Activated CD4-positive, alpha-beta T cell treated with anti-CD3 and anti-CD28 coated beads for 1 hour (primary cell): ENCODE results near the gene TENM3.

Experiments
- DNase-seq: peaks from one replicate; pipeline ENCODE4 v3.0.0-alpha.2; 2020

The TENM3 gene

DNA sequence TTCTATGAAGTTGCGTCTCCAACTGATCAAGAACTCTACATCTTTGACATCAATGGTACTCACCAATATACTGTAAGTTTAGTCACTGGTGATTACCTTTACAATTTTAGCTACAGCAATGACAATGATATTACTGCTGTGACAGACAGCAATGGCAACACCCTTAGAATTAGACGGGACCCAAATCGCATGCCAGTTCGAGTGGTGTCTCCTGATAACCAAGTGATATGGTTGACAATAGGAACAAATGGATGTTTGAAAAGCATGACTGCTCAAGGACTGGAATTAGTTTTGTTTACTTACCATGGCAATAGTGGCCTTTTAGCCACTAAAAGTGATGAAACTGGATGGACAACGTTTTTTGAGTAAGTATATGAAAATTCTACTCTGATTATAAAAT lies 511.7 kb downstream of the TENM3 start:
- no peak for DNase-seq

DNA sequence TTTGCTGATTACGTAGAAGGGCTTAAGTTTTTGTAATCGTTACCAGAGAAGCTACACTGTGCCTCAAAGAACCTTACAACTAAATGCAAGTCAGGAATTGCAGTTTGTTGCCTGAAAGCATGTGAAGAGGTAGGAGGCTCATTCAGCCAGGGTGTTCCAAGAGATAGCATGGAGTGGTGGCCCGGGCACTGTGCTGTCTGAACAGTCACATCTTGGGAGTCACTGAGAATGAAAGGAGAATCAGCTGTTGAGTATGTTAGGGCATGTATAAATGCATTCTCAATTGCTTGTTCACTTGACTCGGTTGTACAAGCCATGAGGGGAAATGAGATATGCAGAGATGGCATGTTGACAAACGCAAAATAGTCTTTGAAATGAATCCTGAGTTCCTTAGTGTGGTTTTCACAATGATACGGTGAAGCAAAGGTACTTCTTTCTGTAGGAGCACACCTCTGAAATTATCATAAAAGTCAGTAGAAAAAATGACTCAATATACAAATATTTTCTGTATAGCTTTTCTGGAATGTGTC lies 513.0 kb downstream of the TENM3 start:
- no peak for DNase-seq

DNA sequence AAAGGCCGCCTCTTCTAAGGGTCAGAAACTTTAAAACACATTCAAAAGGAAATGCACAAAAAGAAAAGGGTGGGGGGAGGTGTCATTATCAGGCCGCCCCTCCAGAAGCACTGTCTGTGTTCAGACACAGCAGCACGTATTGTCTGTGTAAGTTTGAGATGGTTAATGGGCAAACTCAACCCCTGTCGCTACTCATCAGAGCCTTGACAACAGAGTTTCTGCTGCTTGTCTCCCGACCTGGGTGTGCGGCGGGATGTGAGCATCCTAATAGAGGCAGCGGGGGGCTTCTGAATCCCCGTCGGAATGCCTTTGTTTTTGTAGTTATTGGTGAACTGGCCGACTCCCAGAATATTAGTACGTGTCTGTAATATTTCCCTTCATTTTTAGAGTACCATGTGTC lies 515.1 kb downstream of the TENM3 start:
- DNase-seq: no peak

DNA sequence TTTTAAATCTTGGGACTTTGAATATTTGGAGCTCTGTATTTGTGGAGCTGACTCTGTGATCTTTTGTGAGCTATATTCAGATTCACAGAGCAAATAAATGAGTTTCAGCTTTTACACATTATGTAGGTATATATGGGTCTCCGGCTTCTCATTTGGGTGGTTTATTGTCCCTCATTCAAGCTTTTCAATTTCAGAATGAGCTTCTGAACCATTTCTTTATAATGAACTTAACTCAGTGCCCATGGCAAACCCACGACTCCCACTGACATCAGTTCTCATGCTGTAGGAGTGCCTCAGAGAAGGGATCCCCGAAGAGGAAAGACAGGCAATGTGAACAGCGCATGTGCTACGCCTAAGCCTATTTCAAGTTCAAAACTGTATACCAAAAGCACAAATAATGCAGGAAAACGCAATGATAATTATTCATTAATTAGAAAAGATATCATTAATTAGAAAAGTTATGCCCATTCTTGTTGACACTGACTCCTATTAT lies 517.4 kb downstream of the TENM3 start:
- no peak for DNase-seq

DNA sequence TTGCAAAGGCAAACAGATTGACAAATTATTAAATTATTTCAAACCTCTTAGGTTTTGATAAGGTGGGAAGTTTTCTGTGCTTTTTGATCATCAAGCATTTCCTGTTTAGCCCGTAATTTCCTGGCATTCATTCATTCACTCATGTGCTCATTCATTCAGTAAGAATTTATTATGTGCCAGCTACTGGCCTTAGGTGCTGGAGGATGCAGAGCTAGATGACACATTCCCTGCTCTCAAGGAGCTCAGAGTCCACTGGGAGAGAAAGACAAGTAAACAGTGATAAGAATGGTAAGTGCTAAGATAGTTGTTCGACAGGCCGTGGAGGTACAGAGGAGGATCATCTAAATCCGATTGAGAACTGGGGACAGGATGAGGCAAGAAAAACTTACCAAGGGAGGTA lies 520.9 kb downstream of the TENM3 start:
- no peak for DNase-seq

DNA sequence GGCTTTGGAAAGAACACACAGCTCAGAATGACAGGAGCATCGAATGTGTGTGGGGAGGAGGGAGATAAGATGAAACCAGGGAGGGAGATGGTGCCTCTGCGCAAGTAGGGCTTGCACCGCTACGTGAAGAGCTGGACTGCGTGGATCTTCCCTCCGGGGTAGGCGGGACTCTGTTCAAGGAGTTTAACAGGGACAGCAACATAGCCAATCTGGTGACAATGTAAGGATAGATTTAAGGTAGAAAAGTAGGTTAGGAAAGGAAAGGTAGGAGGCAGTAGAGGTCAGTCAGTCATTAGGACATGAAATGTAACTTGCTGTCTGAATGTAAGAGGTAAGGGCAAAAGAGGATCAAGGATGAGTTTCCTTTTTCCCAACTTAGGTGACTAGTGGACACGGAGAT lies 521.4 kb downstream of the TENM3 start:
- DNase-seq: no peak

DNA sequence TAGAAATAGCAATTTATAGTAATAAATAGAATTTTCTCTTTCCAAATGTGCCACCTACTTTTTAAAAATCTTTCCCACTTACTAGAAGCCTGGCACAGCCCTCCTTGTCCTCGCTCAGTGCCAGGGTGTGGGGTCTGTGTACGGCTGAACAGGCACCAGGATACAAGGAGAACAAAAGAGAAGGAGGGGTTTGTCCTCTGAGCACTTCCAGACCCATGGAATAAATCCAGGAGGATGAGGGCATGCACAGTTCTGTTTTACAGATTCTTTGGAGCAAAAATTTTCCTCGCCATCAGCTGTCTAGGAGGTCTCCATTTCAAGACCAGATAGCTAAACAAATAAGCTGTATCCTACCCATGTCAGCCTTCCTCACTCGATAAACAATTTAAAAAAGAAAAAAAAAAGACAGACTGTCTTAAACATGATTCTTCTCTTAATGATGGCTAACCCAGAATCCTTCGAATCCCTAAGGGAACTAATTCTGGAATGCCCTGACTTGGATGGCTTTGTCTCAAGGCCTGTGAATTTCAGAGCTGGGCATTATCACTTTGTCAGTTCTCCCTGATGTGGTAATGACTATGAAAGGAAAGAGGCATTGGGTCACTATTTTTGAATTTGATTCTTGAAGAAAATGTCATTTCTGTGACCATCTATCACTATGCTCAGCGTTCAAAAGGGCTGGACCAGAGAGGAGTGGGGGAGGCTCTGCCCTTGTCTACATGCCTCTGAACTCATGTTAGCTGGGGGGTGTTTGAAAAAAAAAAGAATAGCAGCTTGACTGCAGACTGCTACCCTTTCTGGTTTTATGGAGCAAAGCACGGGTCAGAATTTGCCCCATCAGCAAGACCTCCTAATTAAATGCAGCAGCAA lies 523.0 kb downstream of the TENM3 start:
- DNase-seq: no peak

DNA sequence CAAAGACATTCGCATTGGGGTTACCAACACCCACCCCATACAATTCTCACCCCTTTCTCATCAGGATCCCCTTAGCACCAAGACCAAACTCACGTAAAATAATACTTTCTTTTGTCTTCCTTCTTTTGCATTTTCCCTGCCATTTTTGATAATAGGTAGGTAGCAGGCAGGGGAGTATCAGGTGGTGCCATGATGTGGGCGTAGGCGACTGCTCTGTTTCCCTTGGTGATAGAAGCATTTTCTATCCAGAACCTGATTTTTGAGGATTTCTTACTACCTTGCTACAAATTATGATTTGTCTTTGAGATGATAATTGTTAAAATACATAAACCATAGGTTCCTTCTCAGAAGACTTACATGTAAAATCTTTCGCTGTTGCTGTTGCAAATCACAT lies 523.7 kb downstream of the TENM3 start:
- no peak for DNase-seq

DNA sequence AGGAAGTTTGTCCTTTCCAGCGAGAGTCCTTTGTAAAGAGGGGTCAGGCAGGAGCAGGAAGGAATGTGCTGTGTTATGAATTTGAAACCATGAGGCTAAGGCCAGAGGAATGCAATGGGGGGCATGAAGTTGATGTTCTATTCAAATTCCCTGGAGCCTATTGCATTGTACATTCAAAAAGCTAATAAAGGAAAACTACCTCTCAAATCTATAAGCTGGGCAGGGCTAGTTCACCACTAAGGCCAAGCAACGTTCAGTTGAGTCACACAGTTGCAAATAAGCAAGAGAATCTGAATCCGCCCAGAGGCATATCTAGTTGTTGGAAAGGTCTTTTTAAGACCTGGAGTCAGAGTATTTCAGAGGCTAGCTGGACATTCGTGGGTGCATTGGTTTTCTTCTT lies 525.6 kb downstream of the TENM3 start:
- DNase-seq: no peak

DNA sequence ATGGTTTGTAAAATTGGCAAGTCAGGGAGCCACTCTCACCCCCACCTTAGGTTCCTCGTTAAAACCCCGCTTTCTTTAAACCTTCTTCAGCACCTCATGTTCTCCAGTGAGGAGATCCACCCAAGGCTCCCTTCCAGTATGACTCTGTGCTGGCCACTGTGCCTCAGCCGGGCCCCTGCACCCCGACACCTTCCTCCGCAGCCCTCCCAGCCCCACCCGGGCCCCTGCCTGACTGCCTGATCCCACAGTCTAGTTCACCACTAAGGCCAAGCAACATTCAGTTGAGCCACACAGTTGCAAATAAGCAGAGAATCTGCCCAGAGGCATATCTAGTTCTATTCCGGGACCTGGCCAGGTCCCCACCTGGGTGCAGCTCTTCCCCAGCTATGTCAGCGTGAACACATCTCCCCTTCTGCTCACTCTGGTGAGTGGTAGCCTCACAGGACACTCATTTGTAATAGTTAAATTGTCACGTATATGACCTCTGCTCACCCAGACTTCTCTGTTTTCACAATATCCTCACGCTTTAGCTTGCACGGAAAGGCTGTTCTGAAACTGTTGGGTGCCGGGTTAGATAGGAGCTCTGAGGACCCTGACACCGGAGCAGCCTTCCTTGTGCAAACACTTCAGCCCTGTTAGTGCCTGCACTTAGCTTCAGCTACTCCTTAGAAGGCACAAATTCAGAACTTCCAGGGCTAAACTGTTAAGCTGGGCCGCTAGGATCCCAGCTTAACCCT lies 527.2 kb downstream of the TENM3 start:
- no peak for DNase-seq

DNA sequence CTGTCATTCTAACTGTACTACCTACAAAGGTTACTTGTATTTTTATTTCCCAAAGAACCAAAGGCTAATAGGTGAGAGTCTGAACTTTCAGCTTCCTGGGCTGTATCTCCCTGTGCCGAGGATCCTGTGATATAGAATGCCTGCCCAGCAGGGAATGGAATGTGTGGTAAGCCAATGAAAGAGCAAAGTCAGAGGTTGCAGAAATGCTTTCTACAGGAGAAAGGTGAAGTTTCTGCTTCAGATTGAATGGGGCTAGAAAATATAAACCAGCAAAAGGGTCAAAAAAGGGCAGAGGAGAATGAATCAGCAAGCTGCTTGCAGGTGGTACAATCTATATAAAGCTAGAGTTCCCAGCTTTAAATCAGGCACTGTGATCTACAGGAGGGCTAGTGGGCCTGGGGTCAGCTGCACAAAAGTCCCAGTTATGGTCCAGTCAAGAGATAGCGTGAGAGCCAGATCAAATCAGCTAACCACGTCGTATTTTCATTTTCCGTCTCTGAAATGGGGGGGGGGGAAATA lies 527.9 kb downstream of the TENM3 start:
- DNase-seq: no peak

DNA sequence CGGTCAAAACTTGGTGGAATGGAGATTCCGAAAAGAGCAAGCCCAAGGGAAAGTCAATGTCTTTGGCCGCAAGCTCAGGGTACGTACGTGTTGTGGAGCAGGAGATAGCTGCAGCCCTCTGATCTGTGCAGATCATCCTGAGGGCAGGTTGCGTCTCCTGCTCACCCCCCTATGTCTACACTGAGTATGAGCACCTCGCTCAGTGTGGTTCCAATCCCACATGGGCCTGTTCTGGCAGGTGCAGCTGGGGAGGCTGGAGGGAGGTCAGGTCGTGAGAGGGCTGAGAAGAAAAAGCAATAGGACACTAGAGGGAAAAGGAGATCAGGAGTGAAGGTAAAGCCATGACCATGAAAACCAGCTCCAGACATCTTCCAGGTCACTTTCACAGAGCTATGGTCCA lies 531.9 kb downstream of the TENM3 start:
- DNase-seq: no peak

DNA sequence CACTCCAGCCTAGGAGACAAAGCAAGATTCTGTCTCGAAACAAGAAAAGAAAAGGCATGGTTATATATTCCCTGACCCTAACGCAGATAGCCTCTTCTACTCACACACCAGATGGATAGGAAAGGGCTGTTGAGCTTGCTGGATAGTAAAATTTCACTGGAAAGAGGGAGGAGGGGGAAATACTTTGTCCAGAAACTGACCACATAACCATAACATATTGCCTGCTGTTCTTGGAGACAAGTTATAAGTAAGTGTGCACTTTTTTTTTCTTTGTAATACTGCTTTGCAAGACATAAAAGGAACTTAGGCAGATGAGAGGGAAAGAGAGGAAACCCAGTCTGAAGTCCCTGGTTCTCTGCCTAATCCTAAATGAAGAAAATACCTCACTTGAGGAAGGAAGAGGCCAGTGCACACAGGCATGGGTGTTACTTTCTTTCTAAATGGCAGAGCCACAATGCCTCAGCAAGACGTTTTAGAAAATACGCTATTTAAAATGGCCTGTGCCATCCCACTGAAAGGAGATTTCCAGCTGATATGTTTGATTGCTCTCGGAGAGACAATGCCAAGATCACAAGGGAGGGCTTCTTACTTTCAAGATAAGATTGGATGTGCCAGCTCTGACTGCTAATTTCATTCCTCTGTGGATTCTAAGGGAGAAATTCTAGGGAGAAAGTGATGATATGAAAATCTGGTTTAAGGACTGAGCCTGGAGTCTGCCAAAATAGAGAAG lies 533.3 kb downstream of the TENM3 start:
- DNase-seq: no peak

DNA sequence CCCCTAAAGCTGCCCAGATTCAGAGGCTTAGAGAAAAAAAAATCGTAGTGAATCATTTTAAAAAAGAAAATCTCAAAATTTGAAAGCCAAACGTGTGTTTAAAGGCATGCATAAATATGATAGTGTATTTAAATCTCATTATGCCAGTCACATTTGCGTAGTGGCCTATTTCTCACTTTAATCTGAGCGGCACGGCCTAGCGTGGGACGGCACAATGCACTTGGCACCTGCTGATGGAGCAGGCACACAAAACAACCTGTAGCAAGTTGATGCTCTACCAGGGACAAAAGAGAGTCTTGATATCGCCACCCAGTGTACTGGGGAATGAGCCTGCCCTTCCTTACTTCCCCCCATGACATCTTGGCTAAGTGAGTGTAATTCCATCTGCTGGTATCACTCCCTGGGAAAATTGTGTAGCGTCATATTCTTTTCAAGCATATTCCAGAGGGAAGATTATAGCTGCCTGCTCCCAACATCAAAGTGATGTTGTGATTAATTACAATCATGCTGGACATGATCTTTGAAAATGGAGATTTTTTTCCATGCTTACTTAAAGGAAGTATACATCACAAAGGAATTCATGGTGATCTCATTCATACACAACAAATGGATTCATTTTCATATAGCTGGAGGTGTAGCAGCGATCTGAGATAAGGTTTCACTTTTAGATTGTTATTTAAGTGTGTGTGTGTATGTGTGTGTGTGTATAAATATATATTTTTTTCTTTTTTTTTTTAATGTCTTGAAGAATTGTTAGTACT lies 535.2 kb downstream of the TENM3 start:
- no peak for DNase-seq

DNA sequence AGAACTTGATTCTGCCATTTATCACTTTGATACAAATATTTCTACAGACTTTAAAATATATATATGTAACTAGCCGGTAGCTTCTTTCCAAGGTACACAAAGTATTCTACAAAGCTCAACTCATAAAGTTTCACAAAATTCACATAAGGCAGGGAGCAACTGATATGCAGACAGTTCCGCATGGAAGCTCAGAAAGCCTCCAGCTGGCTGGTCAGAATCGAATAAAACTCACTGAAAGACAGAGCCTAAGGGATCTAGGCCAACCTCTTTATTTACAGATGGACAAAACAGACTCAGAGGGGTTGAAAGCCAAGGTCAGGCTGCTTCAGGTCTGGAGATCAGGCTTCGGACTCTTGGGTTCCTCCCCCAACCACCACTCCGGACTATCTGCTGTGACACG lies 543.8 kb downstream of the TENM3 start:
- DNase-seq: no peak

DNA sequence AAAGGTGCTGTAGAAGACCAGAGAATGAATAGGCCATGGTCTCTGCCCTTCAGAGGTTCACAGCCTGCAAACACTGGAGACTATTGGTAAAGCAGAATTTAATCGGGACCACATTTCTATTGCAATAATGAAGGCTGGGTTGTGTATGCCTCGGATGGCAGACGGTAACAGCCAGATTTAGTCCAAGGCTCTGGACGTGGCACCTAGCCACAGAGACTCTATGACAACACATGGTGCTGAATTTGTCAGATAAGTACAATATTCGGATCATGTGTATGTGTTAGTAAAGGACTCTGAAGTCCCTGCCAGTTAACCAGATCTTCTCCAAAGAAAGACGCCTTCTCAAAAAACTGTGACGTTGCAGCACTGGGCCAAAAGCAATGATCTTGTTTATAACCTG lies 545.0 kb downstream of the TENM3 start:
- DNase-seq: no peak

DNA sequence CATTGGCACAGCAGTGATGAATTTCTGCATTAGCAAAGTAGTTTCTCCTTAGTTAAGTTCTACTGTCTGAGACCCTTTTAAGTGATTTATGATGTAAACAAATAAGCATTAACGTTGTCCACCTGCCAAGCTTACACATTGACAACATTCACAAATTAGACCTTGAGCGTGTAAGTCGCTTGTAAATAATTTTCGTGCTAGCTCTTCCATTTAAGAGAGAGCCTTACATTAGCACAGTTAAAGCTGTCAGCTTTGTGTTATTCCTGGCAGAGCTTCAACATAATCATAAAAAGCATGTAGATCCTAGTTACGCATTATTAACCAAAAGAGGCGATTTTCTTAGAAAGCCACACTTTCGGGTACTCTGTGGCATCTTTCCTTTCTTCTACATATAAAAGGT lies 546.3 kb downstream of the TENM3 start:
- no peak for DNase-seq

DNA sequence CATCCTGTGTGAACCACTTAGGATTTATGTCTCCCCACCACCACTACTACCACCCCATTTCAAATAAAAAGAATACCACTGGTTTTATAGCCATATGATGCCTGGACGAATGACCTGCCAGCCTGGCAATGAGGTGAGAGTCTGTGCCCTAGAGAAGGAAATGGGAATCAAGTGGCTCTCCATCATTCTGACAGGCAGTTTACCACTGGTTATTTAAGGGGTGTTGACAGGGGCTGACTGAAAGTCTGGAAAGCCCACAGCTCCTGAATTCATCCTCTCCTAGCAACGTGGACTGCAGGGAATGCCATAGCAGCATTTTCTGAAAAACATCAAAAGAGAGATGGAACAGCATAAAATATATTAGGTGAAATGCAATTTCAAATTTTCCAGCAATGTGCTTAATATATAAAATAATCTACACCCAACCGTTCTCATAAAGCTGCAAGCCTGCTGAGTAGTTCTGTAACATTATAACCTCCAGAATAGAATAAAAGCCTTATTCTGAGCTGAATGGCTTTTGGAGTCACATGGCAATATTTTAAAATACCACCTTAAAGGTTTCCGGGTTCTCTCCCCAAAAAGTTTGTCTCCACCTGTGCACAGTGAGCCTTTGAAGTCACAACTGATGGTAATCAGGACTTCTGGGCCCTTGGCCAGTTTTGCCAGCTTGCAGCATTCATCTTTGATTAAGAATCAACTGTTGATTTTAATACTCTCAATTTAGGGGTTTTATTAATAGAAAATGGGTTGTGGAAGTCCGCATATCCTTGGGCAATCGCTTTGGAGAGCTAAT lies 552.4 kb downstream of the TENM3 start:
- no peak for DNase-seq

DNA sequence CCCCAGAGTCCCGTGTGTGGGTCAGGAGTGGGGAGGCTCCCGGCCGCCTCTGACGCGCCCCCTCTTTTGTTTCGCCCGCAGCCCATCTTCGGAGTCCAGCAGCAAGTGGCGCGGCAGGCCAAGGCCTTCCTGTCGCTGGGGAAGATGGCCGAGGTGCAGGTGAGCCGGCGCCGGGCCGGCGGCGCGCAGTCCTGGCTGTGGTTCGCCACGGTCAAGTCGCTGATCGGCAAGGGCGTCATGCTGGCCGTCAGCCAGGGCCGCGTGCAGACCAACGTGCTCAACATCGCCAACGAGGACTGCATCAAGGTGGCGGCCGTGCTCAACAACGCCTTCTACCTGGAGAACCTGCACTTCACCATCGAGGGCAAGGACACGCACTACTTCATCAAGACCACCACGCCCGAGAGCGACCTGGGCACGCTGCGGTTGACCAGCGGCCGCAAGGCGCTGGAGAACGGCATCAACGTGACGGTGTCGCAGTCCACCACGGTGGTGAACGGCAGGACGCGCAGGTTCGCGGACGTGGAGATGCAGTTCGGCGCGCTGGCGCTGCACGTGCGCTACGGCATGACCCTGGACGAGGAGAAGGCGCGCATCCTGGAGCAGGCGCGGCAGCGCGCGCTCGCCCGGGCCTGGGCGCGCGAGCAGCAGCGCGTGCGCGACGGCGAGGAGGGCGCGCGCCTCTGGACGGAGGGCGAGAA lies 556.5 kb downstream of the TENM3 start:
- DNase-seq: no peak

DNA sequence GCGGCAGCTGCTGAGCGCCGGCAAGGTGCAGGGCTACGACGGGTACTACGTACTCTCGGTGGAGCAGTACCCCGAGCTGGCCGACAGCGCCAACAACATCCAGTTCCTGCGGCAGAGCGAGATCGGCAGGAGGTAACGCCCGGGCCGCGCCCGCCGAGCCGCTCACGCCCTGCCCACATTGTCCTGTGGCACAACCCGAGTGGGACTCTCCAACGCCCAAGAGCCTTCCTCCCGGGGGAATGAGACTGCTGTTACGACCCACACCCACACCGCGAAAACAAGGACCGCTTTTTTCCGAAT lies 557.0 kb downstream of the TENM3 start:
- no peak for DNase-seq

DNA sequence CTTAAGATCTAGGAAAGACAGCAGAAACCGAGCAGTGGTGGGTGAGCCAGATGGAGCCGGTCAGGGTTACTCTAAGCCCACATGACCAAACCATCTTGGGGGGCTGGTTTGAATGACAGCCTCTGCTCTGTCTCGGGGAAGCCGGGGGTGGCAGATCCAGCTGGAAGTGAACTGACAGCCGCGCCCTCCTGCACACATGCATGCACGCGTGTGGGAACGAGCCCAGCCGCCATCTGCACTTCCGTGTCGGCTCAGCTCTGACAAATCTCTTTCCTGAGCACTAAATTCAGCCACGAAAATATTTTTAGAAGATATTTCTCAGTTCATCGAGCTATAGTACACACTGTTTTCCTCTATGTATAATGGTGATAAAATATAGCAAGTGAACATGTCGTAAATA lies 558.4 kb downstream of the TENM3 start:
- no peak for DNase-seq
